B cell (primary cell): Measurements from ENCODE around the gene GP1BB. TPM values are rescaled to one million over a fixed set of nuclear protein-coding genes. Genes with fewer than 3 reads are reported as not detected.

Experiments used
- ATAC-seq: fragments of 200-7000 bp; cut with Tn5 transposase; one replicate; pipeline ENCODE4 v1.10.0; 2021; ENCODE audit warnings: low read depth, mild to moderate bottlenecking, moderate number of reproducible peaks, moderate library complexity
- CTCF ChIA-PET: fragments of 350-600 bp; sonication (Branson Sonifier 250); formaldehyde crosslinking; loops from one replicate; lab custom pipeline; 2021; ENCODE audit warnings: antibody characterized with exemption, inconsistent platforms; lab: Charles Lee
- POLR2A ChIA-PET: fragments of 350-600 bp; sonication (Branson Sonifier 250); formaldehyde crosslinking; loops from one replicate; lab custom pipeline; 2021; ENCODE audit warnings: antibody characterized with exemption; lab: Charles Lee
- DNase-seq: peaks from one replicate; pipeline ENCODE4 v3.0.0; 2013
- H2AFZ ChIP-seq: 2 replicates; pipeline ENCODE4 v1.6.1; 2012; ENCODE audit warnings: mild to moderate bottlenecking, low read depth, low read length; ENCODE audit not compliant: insufficient read depth, poor library complexity, severe bottlenecking
- H3K27ac ChIP-seq, 2 donors: 1 replicate in 1 of 2; 2 replicates in 1 of 2; pipeline ENCODE4 v1.5.1; 2012 to 2013; ENCODE audit warnings: low read length in 2 of 2, mild to moderate bottlenecking in 2 of 2, moderate library complexity in 1 of 2
- H3K27me3 ChIP-seq, 4 experiments: fragments of 200-600 bp in 1 of 4; sonication (generic) in 1 of 4; replicated peaks in 1 of 4; 1 replicate in 2 of 4; 2 replicates in 2 of 4; pipeline versions ENCODE4 v1.6.1 to v1.7.0; 2013 to 2016; ENCODE audit warnings: low read length in 3 of 4, mild to moderate bottlenecking in 2 of 4, mixed read lengths in 1 of 4, moderate library complexity in 1 of 4; ENCODE audit not compliant: insufficient read depth in 4 of 4, control insufficient read depth in 3 of 4; ENCODE audit errors: control extremely low read depth in 1 of 4
- H3K36me3 ChIP-seq, 2 experiments: replicated peaks in 1 of 2; 1 replicate in 1 of 2; 2 replicates in 1 of 2; pipeline versions ENCODE4 v1.6.1 to v1.7.1; 2013; ENCODE audit warnings: low read length in 1 of 2; ENCODE audit not compliant: insufficient read depth in 2 of 2, control insufficient read depth in 1 of 2; ENCODE audit errors: control extremely low read depth in 1 of 2, extremely low read depth in 1 of 2
- H3K4me1 ChIP-seq, 2 donors: fragments of 200-600 bp in 1 of 2; sonication (generic) in 1 of 2; 1 replicate in 1 of 2; 2 replicates in 1 of 2; pipeline versions ENCODE4 v1.5.1 to v1.6.1; 2013 to 2017; ENCODE audit warnings: low read length in 2 of 2; ENCODE audit not compliant: control insufficient read depth in 2 of 2, insufficient read depth in 2 of 2
- H3K4me2 ChIP-seq: replicated peaks from 2 replicates; pipeline ENCODE3; 2012; ENCODE audit warnings: mild to moderate bottlenecking, low read depth, low read length; ENCODE audit not compliant: poor library complexity, severe bottlenecking
- H3K4me3 ChIP-seq, 5 experiments: fragments of 200-600 bp in 1 of 5; sonication (generic) in 1 of 5; 1 replicate in 3 of 5; 2 replicates in 2 of 5; pipeline versions ENCODE4 v1.5.1 to v1.7.0; 2011 to 2016; ENCODE audit warnings: low read length in 4 of 5, mild to moderate bottlenecking in 4 of 5, low read depth in 2 of 5, control low read depth in 1 of 5, moderate library complexity in 1 of 5; ENCODE audit not compliant: insufficient read depth in 1 of 5; ENCODE audit errors: control extremely low read depth in 1 of 5, extremely low read depth in 1 of 5
- H3K79me2 ChIP-seq: fragments of 200-600 bp; sonication (generic); one replicate; pipeline ENCODE4 v1.6.0; 2016; ENCODE audit warnings: low read length; ENCODE audit not compliant: control insufficient read depth, insufficient read depth
- H3K9ac ChIP-seq: fragments of 200-600 bp; sonication (generic); 2 replicates; pipeline ENCODE4 v1.6.1; 2017; ENCODE audit warnings: mild to moderate bottlenecking, low read length, moderate library complexity
- H3K9me3 ChIP-seq, 3 donors: one replicate each; pipeline versions ENCODE4 v1.6.1 to v1.7.1; 2013; ENCODE audit warnings: low read length in 2 of 3; ENCODE audit not compliant: control insufficient read depth in 2 of 3, insufficient read depth in 1 of 3; ENCODE audit errors: control extremely low read depth in 1 of 3
- H4K20me1 ChIP-seq: 2 replicates; pipeline ENCODE4 v1.6.0; 2012; ENCODE audit warnings: mild to moderate bottlenecking, low read length; ENCODE audit not compliant: insufficient read depth, control insufficient read depth, poor library complexity, severe bottlenecking
- H3K27ac Mint-ChIP-seq: one replicate; pipeline ENCODE4 v1.8.0; 2021; ENCODE audit warnings: mixed read lengths
- H3K27me3 Mint-ChIP-seq: one replicate; pipeline ENCODE4 v1.8.0; 2021; ENCODE audit warnings: mixed read lengths
- H3K4me1 Mint-ChIP-seq: one replicate; pipeline ENCODE4 v1.8.0; 2021; ENCODE audit warnings: mixed read lengths
- H3K4me3 Mint-ChIP-seq: one replicate; pipeline ENCODE4 v1.8.0; 2021; ENCODE audit warnings: mixed read lengths
- H3K9me3 Mint-ChIP-seq: one replicate; pipeline ENCODE4 v1.8.0; 2022; ENCODE audit warnings: mixed read lengths; ENCODE audit not compliant: insufficient read depth
- EZH2 ChIP-seq: IDR thresholded peaks from 2 replicates; pipeline ENCODE4 v1.6.1; 2012; ENCODE audit warnings: borderline replicate concordance, low read depth, mild to moderate bottlenecking, moderate library complexity, low read length; ENCODE audit not compliant: insufficient read depth, poor library complexity, severe bottlenecking
- WGBS: methylation state at CpG from one replicate; pipeline ENCODE4 v1.1.5; 2013; ENCODE audit warnings: missing lambda C conversion rate; ENCODE audit not compliant: insufficient coverage; 5-methylcytosine and 5-hydroxymethylcytosine counted together
- intact Hi-C: fragments of 100-400 bp; cut with micrococcal nuclease; formaldehyde crosslinking; loops from one replicate; pipeline ENCODE4 v1.10.0; 2022
- polyA plus RNA-seq: library from polyadenylated mRNA; depleted of rRNA; stranded (reverse); fragments of >200 nt; gene quantifications from 2 replicates; pipeline ENCODE4 v1.2.3, GENCODE V29; 2012
- total RNA-seq, 2 donors: library from RNA; stranded (reverse); fragments of 120-200 nt in 1 of 2; gene quantifications; 1 replicate in 1 of 2; 2 replicates in 1 of 2; pipeline versions ENCODE4 v1.2.3 to v1.2.4, GENCODE V29; 2013 to 2022
- TF ChIP-seq, protein P1 (sequence below): fragments of 200-600 bp; IDR thresholded peaks from one replicate; pipeline ENCODE4 v1.8.0; 2022; ENCODE audit warnings: antibody characterized with exemption, mild to moderate bottlenecking

GP1BB gene
- total and polyA plus RNA-seq, 2 donors (not counting 1 experiment from before 2014, with no cell fraction given), result 0.31 TPM; not detected in 1

- Histone ChIP-seq H3K4me1 (peaks cover 16 to 27% of the 10 kb centered on the region in 2 donors), H3K27me3 (peaks cover 0 to 82% (median 48%) of the 10 kb centered on the region in 4 experiments), H3K9ac (no peak overlapping the region), H3K4me2 (peak overlapping the region; percentile 83), H4K20me1 (no peaks in the 10 kb centered on the region), H3K27ac (no peak overlapping the region), H2AFZ (no peak overlapping the region), H3K9me3 (peaks cover 0 to 33% (median 0%) of the 10 kb centered on the region in 3 donors), H3K79me2 (no peaks in the 10 kb centered on the region), H3K4me3 (no peak overlapping the region), H3K36me3 (no peaks in the 10 kb centered on the region)
- ATAC-seq (peak; percentile 28), DNase-seq (peak; percentile 39)
- peaks cover 57% of the 10 kb centered on the region for H3K27me3 Mint-ChIP-seq
- H3K9me3 Mint-ChIP-seq, result no peaks in the 10 kb centered on the region
- 2% methylated on average over 82 of the region's 83 CpGs for WGBS
- intact Hi-C loops, result no loop called here
- no peak for TF ChIP-seq EZH2
- TF ChIP-seq, protein P1, sequence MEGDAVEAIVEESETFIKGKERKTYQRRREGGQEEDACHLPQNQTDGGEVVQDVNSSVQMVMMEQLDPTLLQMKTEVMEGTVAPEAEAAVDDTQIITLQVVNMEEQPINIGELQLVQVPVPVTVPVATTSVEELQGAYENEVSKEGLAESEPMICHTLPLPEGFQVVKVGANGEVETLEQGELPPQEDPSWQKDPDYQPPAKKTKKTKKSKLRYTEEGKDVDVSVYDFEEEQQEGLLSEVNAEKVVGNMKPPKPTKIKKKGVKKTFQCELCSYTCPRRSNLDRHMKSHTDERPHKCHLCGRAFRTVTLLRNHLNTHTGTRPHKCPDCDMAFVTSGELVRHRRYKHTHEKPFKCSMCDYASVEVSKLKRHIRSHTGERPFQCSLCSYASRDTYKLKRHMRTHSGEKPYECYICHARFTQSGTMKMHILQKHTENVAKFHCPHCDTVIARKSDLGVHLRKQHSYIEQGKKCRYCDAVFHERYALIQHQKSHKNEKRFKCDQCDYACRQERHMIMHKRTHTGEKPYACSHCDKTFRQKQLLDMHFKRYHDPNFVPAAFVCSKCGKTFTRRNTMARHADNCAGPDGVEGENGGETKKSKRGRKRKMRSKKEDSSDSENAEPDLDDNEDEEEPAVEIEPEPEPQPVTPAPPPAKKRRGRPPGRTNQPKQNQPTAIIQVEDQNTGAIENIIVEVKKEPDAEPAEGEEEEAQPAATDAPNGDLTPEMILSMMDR, result no peak
- ChIA-PET CTCF (no interaction called here), POLR2A (no interaction called here)
- H3K4me3 Mint-ChIP-seq, result peak overlapping the region; percentile 68
- H3K27ac Mint-ChIP-seq, result no peak overlapping the region
- peaks cover 30% of the 10 kb centered on the region for H3K4me1 Mint-ChIP-seq
These were observed 42.3 kb downstream of the GP1BB start for GRCh38 chr22:19765477-19766239.

DNA sequence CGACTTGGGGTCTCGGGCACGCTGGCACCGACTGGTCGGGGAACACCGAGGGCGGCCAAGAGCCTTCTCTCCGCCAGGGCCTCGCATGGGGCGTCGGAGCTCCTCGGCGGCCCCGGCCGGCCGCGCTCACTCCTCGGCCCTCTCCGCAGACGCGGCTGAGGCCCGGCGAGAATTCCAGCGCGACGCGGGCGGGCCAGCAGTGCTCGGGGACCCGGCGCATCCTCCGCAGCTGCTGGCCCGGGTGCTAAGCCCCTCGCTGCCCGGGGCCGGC lies 42.8 kb downstream of the GP1BB start:
- Histone ChIP-seq H2AFZ (no peak overlapping the region), H3K9me3 (peaks cover 0 to 35% (median 0%) of the 10 kb centered on the region in 3 donors), H3K79me2 (no peaks in the 10 kb centered on the region), H3K9ac (no peak overlapping the region), H3K36me3 (no peaks in the 10 kb centered on the region), H3K4me2 (peak overlapping the region; percentile 83), H3K4me1 (peaks cover 16 to 27% of the 10 kb centered on the region in 2 donors), H3K4me3 (no peak overlapping the region), H4K20me1 (no peaks in the 10 kb centered on the region), H3K27me3 (peaks cover 0 to 87% (median 49%) of the 10 kb centered on the region in 4 experiments), H3K27ac (no peak overlapping the region)
- H3K9me3 Mint-ChIP-seq, result no peaks in the 10 kb centered on the region
- WGBS, result 5% methylated on average over 36 of the region's 36 CpGs
- CTCF ChIA-PET, result no interaction called here
- DNase-seq (no peak), ATAC-seq (no peak)
- no peak overlapping the region for H3K4me3 Mint-ChIP-seq
- H3K4me1 Mint-ChIP-seq, result peaks cover 30% of the 10 kb centered on the region
- H3K27me3 Mint-ChIP-seq, result peaks cover 60% of the 10 kb centered on the region
- TF ChIP-seq, protein P1, result no peak
- TF ChIP-seq EZH2, result no peak
- no peak overlapping the region for H3K27ac Mint-ChIP-seq
- POLR2A ChIA-PET, result no interaction called here
- intact Hi-C loops, result no loop called here
